ENCODE data around the gene STAB1. TPM values are rescaled to one million over a fixed set of nuclear protein-coding genes. Genes with fewer than 3 reads are reported as not detected.

STAB1 gene
- total and polyA plus RNA-seq, 10 of the 15 experiments (the other 5 are each of a cell fraction or from before 2014, with no cell fraction given), result 0.46 TPM; not detected in 9

DNA sequence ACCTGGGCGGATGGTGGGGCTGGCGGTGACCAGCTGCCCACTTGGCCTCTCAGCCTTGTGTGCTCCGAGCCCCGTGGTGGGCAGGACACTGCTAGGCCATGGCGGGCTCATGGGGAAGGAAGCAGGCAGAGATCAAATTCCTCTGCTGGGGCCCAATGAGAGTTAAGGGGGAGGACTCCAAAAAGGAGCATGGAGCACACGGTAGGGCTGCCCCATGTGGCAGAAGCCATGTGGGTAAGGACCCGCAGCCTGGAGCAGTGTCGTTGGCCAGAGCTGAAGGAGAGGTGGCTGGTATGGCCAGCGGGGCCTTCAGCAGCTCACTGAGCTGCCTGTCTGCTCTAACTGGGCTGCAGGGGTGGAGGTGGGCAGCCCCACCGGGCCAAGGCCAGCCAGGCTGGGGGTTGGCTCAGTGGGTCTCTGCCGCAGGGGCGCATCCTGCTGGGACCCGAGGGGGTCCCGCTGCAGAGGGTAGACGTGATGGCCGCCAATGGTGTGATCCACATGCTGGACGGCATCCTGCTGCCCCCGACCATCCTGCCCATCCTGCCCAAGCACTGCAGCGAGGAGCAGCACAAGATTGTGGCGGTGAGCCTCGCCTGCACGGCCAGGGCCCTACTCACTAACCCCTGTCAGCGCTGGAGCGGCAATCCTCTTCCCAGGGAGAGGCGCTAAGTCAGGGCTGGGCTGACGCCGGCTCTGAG, 11.3 kb downstream of the STAB1 start:
- no peaks in the 10 kb centered on the region for H3K36me3 ChIP-seq (ENCODE audit: control insufficient read depth in 2 of 2, insufficient read depth in 2 of 2, low read length in 1 of 2)
- WGBS (ENCODE audit: insufficient coverage, insufficient replicate concordance, low lambda C conversion rate, missing lambda C conversion rate), result 51% methylated on average over 27 of the region's 27 CpGs
- intact Hi-C loops (cut with micrococcal nuclease; ENCODE audit: unreplicated experiment) (no loop called here), in situ Hi-C loops (cut with MboI) (no loop called here)
- POLR2A ChIA-PET, result no interaction called here
- H2AFZ ChIP-seq (ENCODE audit: control insufficient read depth, low read depth, low read length), result no peak overlapping the region
- FAIRE-seq, result no peak
- CTCF ChIA-PET, result no interaction called here
- no peak for DNase-seq (ENCODE audit: low read depth, low spot score)
- no peaks in the 10 kb centered on the region for H4K20me1 ChIP-seq (ENCODE audit: control insufficient read depth, insufficient read depth)
- H3K4me3 ChIP-seq, result no peak overlapping the region
- H3K79me2 ChIP-seq (ENCODE audit: control insufficient read depth, insufficient read depth, low read length), result no peaks in the 10 kb centered on the region
- no TSS peak for BruUV-seq (replicated peaks)
- H3K27ac ChIP-seq (ENCODE audit: control insufficient read depth, insufficient read depth), result no peak overlapping the region
- no peaks in the 10 kb centered on the region for H3K4me1 ChIP-seq (ENCODE audit: control insufficient read depth, insufficient read depth, low read length)
- no peak overlapping the region for H3K4me2 ChIP-seq (ENCODE audit: control insufficient read depth, insufficient read depth)
- H3K9me3 ChIP-seq (replicated peaks; ENCODE audit: control insufficient read depth, insufficient read depth, low read length), result no peaks in the 10 kb centered on the region
- TF ChIP-seq SIN3A (IDR thresholded peaks at IDR 0.05; ENCODE audit: low read depth, low read length) (no peak), SPI1 (IDR thresholded peaks at IDR 0.05; ENCODE audit: borderline replicate concordance, insufficient read depth, low read depth, low read length) (no peak), POLR2A (IDR thresholded peaks at IDR 0.05; ENCODE audit: low read depth, low read length) (no peak), ZNF274 (IDR thresholded peaks at IDR 0.05; ENCODE audit: insufficient read depth, insufficient read length) (no peak), MTA2 (IDR thresholded peaks at IDR 0.05; ENCODE audit: low read depth) (no peak), MYB (IDR thresholded peaks at IDR 0.05; ENCODE audit: borderline replicate concordance, low read depth, low read length) (no peak), ASH2L (IDR thresholded peaks at IDR 0.05; ENCODE audit: borderline replicate concordance, low read depth) (no peak), POLR2AphosphoS2 (IDR thresholded peaks at IDR 0.05; ENCODE audit: low read depth, low read length) (no peak), NR2C1 (IDR thresholded peaks at IDR 0.05) (no peak), KDM1A (IDR thresholded peaks at IDR 0.05; ENCODE audit: borderline replicate concordance) (no peak), SMC3 (IDR thresholded peaks at IDR 0.05; ENCODE audit: borderline replicate concordance, low read length) (no peak)
- TF ChIP-seq, protein P1, sequence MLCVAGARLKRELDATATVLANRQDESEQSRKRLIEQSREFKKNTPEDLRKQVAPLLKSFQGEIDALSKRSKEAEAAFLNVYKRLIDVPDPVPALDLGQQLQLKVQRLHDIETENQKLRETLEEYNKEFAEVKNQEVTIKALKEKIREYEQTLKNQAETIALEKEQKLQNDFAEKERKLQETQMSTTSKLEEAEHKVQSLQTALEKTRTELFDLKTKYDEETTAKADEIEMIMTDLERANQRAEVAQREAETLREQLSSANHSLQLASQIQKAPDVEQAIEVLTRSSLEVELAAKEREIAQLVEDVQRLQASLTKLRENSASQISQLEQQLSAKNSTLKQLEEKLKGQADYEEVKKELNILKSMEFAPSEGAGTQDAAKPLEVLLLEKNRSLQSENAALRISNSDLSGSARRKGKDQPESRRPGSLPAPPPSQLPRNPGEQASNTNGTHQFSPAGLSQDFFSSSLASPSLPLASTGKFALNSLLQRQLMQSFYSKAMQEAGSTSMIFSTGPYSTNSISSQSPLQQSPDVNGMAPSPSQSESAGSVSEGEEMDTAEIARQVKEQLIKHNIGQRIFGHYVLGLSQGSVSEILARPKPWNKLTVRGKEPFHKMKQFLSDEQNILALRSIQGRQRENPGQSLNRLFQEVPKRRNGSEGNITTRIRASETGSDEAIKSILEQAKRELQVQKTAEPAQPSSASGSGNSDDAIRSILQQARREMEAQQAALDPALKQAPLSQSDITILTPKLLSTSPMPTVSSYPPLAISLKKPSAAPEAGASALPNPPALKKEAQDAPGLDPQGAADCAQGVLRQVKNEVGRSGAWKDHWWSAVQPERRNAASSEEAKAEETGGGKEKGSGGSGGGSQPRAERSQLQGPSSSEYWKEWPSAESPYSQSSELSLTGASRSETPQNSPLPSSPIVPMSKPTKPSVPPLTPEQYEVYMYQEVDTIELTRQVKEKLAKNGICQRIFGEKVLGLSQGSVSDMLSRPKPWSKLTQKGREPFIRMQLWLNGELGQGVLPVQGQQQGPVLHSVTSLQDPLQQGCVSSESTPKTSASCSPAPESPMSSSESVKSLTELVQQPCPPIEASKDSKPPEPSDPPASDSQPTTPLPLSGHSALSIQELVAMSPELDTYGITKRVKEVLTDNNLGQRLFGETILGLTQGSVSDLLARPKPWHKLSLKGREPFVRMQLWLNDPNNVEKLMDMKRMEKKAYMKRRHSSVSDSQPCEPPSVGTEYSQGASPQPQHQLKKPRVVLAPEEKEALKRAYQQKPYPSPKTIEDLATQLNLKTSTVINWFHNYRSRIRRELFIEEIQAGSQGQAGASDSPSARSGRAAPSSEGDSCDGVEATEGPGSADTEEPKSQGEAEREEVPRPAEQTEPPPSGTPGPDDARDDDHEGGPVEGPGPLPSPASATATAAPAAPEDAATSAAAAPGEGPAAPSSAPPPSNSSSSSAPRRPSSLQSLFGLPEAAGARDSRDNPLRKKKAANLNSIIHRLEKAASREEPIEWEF (IDR thresholded peaks at IDR 0.05; ENCODE audit: insufficient replicate concordance, low read depth, low read length), result no peak
- TF ChIP-seq, protein P2, sequence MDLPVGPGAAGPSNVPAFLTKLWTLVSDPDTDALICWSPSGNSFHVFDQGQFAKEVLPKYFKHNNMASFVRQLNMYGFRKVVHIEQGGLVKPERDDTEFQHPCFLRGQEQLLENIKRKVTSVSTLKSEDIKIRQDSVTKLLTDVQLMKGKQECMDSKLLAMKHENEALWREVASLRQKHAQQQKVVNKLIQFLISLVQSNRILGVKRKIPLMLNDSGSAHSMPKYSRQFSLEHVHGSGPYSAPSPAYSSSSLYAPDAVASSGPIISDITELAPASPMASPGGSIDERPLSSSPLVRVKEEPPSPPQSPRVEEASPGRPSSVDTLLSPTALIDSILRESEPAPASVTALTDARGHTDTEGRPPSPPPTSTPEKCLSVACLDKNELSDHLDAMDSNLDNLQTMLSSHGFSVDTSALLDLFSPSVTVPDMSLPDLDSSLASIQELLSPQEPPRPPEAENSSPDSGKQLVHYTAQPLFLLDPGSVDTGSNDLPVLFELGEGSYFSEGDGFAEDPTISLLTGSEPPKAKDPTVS (IDR thresholded peaks at IDR 0.05; ENCODE audit: low read depth, low read length), result no peak
- TF ChIP-seq, protein P3, sequence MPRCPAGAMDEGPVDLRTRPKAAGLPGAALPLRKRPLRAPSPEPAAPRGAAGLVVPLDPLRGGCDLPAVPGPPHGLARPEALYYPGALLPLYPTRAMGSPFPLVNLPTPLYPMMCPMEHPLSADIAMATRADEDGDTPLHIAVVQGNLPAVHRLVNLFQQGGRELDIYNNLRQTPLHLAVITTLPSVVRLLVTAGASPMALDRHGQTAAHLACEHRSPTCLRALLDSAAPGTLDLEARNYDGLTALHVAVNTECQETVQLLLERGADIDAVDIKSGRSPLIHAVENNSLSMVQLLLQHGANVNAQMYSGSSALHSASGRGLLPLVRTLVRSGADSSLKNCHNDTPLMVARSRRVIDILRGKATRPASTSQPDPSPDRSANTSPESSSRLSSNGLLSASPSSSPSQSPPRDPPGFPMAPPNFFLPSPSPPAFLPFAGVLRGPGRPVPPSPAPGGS (IDR thresholded peaks at IDR 0.05; ENCODE audit: borderline replicate concordance, insufficient read depth, low read depth, low read length, poor library complexity, severe bottlenecking), result no peak
- TF ChIP-seq, protein P4, sequence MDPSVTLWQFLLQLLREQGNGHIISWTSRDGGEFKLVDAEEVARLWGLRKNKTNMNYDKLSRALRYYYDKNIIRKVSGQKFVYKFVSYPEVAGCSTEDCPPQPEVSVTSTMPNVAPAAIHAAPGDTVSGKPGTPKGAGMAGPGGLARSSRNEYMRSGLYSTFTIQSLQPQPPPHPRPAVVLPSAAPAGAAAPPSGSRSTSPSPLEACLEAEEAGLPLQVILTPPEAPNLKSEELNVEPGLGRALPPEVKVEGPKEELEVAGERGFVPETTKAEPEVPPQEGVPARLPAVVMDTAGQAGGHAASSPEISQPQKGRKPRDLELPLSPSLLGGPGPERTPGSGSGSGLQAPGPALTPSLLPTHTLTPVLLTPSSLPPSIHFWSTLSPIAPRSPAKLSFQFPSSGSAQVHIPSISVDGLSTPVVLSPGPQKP (IDR thresholded peaks at IDR 0.05; ENCODE audit: low read depth, low read length), result no peak
- SMC1A ChIA-PET (ENCODE audit: uncharacterized antibody, unreplicated experiment), result no interaction called here
- H3K27me3 ChIP-seq (replicated peaks in 1 of 2; ENCODE audit: control insufficient read depth in 2 of 2, insufficient read depth in 2 of 2, low read length in 1 of 2), result no peaks in the 10 kb centered on the region
- H3K9ac ChIP-seq (ENCODE audit: control insufficient read depth, insufficient read depth, low read length), result no peak overlapping the region
- no peak for ATAC-seq
- RAD21 ChIA-PET (ENCODE audit: unreplicated experiment), result no interaction called here

All from GM12878 (cell line).